Stimulated activated CD4-positive, alpha-beta T cell treated with anti-CD3 and anti-CD28 coated beads, Interleukin-4, amount 100 ng/mL, for 48 hours (primary cell): ENCODE measurements around the gene POU3F3.

Source experiments
- DNase-seq, 2 donors: peaks; one replicate each; pipeline ENCODE4 v3.0.0-alpha.2; 2020; ENCODE audit warnings: low read depth in 2 of 2

POU3F3 gene

DNA sequence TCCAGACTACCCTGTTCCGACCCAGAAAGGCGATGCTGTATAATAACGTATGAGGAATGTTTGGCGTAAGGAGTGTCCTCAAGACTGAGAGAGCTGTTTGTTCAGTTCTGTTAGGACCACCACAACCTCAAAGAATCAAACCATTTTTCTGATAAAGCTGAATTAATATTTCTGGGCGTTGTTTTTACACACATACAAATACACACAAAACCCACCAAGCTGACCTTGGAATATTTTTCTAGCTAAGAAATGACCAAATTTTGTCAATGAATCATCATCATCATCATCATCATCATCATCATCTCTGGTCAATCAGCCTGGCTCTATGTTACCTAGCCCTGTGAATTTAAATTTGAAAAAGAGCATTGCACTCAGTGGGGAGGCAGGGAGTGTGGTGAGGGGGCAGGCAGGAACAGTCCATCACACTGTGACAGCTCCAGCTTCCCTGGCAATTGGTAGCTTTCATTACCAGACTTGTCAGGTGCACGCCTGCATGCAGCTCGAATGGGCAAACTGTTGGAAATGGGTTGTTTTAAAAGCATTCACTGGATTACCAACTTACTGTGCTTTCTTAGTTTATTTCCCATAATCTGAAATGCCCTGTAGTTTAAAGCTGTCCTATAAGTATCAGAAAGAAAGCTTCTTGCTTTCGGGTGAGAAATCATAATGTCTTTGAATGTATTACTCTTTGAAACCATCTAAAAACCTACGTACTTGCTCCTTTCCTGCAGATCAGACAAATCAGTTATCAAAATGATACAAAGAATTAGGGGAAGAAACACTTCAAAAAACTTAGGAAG is 6.9 kb upstream of the POU3F3 start:
- no peak for DNase-seq

DNA sequence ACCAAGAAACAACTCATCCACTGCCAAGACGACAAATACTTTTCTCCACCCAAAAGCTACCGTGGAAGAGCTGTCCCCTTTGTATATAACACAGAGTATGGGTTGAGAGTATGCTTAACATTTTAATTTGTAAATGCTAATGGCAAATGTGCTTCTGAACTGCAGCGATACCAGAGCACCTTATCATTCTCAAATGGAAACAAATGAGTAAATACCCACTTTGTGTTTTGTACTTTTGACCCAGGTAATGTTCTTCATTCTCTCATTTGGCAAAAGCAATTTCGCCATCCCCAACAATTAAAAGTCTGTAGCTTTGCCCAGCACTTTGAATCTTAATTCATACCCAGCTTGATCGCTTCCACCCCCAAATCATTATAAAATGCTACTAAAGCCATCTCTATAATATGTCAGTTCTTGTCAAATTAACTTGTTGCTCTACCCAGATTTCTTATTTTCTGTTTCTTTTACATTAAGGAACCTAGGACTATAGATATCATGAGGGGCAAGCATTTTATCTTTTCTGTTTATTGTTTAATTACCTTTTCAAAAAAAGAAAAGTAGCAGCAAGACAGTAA is 6.2 kb upstream of the POU3F3 start:
- no peak for DNase-seq

DNA sequence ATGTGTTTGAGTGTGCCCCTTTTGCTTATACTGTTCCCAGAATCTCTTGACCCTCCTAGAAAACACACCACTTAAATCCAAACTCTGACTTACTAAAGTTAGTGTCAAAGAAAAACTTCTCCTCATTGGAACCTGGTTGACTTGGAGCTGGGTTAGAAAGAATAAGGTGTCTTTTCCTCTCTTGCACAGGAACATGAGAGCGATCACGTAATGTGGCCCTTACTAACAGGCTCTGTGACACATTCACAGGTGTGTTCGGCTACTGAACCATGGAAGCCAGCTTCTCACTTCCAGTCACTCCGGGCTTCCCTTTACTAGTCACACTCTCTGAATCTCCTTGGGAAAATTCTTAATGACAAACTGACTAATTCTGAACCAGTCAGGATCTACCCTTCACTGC is 5.4 kb upstream of the POU3F3 start:
- DNase-seq, result no peak

DNA sequence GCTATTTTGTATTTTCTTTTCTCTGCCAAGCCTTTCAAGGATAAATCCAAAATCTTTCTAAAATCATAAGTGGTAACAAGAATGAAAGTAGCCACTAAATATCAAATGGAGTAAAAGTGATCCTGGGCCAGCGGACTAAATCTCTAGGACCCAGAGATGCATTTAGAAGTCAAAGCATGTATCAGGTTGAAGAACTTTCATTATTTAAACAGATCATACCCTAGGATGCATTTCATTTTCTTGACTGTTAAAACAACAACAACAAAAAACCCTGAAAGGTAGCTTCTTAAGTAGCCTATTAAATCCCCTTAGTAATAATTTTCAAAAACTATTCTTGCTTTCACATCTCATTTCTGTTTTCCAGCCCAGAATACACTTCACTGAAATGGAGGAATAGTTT is 4.8 kb upstream of the POU3F3 start:
- DNase-seq, result no peak

DNA sequence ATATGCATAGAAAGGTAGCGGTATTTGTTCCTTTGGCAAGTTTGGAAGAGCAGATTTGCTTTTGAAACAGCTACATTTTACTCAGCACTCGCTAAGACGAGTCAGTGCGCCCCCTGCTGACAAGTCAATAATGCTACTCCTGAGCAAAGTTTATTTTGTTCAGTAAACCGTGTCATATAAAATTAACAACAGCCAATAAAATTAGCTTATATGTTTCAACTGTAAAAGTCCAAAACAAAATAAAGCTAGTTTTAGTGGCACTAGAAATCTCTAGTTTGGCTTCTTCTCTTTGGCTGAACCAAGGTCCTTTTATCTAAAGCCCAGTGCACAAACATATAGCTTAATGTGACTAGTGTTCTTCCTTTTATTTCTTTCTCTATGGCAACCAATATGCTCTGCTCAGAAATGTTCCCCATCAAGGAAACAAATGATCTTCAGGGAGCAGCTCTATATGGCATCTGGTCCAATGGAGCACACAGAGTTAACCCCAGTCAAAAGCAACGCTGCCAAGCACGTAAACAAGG is 4.2 kb upstream of the POU3F3 start:
- peak; percentile 68 to 72 for DNase-seq

DNA sequence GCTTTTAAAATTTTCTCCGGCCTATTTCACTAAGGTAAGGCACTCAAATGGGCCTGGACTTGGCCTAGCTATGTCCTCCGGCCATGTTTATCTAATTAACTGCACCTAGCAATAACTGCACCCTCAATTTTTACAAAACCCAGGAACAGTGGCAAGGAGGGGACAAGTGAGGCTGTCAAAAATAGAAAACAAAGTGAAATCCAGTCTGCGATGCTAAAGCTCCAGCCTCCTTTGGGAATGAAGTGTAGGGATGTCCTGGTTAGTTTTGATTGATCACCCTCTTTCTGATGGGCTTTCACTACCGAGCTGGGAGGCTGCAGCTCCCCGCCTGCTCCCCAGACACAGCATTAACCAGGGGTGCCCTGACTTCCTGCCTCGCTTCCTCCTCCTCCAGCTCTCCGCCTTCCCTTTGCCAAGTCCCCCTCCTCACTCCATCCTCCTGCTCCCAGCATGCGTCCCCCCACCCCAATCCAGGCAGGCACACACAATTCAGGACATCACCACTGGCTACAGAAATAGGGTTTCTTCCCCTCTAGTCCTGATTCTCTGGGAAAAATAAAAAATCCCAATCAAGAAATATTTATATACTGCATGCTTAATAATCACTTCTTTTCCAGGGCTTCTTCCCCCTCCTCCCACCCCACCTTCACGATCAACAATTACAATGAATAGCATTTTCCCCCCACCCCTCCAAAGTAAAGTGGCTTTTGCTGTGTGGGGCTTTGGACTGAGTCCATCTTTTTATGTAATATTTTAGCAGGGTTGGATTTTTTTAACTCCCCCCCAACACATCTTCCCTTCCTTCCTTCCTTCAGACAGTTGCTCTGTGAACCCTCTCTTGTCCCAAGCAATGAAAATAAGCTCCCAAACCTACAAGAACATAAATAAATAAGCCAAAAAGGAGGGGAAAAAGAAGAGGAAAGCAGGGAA is 3.3 kb upstream of the POU3F3 start:
- no peak for DNase-seq

DNA sequence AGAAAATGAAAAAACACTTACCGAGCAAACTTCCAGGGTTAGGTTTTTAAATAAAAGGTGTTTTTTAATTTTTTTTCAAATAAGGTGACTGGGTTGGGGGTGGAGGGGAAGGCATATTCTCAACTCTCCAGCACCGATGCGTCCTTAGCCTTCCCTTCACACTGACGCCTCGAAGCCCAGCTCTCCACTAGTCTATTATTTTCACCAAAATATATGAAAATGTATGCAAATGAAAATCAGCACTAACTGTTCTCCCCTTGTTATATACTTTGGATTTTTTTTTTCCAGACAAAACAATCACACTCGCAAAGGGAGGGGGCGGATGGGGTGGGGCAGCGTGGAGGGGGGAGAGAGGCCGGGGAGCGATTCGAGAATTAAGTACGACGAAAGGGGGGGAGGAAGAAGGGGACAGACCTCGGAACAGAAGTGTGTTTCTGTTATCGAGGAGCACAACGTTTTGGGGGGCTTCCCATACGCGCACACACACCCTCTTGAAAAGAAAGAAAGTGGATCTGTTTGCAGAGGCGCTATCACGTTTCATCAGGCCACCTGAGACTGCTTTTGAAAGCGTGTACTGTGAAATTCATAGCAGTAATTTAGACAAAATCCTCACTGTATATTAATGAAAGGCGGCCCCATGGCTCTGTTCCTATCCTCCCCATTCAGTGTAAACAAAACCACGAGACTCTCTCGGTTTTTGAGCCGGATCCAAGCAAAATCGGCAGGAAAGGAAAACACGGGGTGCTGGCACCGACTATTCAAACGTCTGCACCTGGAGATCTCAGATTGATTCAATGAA is 2.4 kb upstream of the POU3F3 start:
- DNase-seq, result no peak

DNA sequence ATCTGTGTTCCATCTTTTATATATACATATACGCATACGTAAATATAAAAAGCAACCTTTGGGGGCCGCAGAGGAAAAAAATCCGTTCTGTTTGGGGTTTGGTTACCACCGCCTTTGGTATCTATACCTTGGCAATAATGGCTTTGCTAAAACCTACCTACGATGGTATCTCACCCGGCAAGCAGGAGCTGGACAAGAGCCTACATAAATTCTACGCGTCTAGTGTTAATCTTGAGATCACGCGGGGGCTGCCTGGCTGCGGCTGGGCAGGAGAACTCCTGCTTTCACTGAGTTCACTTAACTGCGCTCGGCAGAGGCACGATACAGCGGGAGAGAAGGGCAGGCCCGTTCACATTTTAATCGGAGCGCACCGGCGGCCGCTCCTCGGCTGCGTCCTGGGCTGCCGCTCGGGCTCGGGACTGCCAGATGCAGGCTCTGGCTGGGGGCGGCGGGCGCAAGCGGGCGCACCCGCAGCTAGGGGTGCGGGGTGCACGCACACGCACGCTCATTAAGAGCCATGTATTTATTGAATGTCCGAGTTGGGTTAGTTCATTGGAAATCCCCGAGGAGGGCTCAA is 1.7 kb upstream of the POU3F3 start:
- DNase-seq, result no peak

DNA sequence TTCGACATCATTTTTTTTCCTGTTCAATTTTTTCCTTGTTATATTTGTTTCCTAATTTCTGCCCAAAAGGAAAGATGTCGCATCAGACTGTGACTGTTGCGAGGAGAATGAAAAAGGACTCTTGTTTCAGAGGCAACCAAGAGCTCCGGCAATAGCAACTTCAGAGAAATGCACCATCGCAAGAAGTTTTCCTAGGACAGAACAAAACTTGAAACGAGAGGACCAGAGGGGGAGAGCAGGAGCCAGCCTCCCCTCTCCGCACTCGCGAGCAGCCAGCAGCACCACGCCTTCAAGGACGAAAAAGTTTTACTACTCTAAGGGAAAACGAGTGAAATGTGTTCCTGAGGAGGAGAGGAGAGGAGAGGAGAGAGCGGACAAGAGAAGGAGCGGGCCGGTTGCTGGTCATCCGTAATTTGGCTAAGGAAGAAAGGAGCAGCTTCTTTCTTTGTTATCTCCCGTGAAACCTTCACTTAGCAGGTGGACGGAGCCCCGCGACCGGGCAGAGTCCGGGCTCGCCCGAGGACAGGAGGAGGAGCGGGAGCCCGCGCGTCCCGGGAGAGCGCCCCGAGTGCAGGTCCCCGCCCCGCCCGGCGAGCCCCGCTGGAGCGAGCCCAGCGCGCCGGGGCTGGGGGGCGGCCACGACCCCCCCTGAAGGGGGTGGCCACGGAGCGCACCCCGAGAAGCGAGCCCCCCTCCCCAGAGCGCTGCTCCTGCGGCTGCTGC is 744 bp downstream of the POU3F3 start:
- DNase-seq, result no peak

DNA sequence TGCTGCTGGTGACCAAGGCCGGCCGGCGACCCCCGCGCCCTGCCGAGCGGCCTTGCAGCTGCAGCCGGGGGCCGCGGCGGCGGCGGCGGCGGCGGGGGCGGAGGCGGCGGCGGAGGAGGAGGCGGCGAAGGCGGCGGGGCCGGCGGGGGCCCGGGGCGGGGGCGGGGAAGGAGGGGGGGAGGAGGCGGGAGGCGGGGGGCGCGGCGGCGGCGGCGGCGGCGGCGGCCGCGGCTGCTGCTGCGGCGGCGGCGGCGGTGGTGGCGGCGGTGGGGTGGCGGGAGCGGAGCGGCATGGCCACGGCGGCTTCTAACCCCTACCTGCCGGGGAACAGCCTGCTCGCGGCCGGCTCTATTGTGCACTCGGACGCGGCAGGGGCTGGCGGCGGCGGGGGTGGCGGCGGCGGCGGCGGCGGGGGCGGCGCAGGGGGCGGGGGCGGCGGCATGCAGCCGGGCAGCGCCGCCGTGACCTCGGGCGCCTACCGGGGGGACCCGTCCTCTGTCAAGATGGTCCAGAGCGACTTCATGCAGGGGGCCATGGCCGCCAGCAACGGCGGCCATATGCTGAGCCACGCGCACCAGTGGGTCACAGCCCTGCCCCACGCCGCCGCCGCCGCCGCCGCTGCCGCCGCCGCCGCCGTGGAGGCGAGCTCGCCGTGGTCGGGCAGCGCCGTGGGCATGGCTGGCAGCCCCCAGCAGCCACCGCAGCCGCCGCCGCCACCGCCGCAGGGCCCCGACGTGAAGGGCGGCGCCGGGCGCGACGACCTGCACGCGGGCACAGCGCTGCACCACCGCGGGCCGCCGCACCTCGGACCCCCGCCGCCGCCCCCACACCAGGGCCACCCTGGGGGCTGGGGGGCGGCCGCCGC is 1.5 kb downstream of the POU3F3 start:
- no peak for DNase-seq

DNA sequence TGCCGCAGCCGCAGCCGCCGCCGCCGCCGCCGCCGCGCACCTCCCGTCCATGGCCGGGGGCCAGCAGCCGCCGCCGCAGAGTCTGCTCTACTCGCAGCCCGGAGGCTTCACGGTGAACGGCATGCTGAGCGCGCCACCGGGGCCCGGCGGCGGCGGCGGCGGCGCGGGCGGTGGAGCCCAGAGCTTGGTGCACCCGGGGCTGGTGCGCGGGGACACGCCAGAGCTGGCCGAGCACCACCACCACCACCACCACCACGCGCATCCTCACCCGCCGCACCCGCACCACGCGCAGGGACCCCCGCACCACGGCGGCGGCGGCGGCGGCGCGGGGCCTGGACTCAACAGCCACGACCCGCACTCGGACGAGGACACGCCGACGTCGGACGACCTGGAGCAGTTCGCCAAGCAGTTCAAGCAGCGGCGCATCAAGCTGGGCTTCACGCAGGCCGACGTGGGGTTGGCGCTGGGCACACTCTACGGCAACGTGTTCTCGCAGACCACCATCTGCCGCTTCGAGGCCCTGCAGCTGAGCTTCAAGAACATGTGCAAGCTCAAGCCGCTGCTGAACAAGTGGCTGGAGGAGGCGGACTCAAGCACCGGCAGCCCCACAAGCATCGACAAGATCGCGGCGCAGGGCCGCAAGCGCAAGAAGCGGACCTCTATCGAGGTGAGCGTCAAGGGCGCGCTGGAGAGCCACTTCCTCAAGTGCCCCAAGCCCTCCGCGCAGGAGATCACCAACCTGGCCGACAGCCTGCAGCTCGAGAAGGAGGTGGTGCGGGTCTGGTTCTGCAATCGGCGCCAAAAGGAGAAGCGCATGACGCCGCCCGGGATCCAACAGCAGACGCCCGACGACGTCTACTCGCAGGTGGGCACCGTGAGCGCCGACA is 2.4 kb downstream of the POU3F3 start:
- DNase-seq, result no peak

DNA sequence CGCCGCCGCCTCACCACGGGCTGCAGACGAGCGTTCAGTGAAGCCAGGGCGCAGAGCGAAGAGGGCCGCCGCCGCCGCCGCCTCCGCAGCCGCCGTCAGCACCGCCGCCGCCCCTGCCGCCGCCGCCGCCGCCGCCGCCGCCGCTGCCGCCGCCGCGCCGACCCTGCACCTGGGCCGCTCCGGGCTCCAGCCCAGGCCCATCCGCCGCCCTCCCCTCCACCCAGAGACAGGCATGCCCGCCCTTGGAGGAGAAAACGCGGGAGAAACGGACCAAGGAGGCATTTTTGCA is 3.0 kb downstream of the POU3F3 start:
- DNase-seq, result no peak

DNA sequence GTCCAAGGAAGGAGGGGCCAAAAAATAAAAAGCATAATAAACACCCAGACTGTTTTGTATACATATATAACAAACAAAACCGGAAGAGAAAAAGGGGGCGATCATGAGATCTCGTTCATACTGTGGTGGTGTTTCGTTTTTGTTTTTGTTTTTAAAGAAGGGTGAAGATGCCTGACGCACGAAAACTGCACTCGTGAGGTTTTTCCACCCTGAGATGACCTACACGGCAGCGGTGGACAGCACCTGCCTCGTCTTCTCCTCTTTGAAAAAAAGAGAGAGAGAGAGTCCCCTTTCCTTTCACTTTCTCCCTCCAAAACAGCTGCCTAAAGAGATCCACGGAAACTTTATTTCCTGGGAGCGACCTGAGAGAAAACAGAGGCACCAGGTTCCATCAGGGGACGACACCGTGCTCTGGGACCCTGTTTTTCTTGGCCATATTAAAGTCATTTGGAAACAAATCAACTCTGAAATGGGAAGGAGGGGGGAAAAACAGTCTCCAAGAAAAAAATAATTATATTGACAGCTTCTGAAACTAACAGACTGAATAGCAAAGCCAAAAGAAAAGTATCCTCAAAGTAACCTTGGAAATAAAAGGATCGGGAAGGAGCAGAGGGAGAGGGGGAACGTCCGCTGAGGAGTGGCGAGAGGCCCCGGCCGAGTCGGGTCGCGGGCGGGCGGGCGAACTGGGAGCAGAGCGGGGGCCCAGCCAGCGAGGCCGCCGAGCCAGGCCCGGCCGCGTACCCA is 3.5 kb downstream of the POU3F3 start:
- DNase-seq, result no peak

DNA sequence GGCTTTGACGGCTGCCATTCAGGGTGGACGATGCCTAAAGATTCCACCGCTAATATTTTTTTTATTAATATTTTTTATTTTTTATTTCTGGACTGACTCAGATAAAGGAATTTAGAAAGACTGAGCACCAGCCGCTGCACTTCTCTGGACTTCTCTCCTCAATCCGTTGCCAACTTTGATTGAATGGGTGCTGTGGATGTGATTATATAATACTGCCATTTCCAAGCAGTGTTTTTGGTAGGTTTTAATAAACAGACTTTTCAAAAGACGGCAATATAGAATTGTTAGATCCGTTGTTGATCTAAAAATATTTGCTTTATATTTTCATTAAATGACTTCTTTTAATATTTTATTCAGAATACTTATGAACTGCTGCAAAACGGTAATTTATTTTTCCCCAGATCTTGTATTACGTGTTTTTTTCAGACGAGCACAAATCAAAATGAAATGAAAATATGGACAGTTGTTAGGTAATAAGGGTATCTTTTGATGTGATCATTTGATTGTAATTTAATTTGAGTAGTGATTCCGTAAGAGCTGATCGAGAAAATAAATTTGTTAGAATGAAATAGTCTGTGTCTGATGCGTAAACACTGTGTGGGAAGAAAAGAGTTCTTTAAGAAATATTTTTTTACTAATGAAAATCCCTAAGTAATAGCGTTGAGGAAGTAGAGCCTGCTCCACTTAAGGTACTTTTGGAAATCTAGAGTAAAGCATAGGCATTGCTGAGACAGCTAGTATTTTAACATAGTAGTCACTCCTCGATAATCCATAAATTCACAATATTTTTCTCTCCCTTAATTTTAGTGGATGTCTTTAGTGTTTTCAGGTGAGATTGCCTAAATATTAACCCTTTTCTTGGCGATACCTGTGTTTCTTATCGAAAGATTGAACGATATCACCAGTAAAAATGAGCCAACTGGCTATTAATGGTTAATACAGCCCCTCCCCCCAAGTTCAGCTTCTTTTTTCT is 4.4 kb downstream of the POU3F3 start:
- DNase-seq, result no peak

DNA sequence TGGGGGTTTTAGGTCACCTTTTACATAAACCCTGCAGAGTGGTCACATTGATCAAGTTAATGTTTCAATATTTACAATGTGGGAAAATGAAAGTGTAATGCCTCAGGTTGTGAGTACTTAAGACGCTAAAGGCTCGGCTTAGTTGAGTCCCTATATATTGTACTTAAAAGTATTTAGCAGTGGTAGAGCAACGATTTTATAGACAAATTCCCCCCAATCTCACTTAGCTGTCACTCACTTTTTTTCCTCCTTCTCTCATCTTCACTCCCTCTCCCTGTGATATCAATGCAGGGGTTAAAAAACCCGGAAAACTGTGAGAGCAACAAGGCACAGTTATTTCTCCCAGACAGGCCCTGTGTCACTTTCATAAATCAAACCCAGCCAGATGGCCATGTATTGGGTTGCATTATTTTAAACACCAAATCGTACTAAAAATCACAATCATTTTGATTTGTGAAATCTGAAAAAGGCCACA is 5.4 kb downstream of the POU3F3 start:
- DNase-seq, result no peak

DNA sequence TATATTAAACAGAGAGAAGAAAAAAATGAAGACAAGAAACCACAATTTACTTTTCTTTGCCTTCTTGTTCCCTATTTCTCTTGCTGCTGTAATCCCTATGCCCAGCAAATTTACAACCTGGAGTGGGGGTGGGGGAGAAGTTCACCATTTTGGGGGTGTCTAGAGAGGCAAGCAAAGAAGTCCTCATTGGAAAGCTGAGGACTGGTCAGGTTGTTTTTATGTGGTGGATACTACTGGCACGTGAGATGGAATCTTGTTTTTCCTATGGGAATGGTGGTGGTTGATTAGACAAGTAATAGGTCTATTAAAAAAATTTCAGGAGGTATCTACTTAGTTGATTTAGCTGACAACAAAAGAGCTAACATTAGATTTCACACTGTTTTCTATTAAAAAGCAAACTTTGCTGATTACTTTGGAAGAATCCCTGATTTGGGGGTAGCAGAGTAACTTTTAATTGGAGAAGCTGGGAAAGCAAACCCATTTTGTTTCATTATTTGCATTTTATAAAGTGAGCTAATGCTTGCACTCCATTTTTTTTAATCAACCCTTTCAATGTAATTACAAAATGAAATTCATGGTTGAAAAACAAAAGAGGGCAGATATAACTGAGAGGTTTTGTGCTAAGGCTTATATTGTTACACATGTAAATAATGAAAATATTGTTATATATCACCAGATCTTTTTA is 6.0 kb downstream of the POU3F3 start:
- DNase-seq, result no peak
